Caco-2 (cell line): ENCODE data around the gene S100A6. TPM values are rescaled to one million over a fixed set of nuclear protein-coding genes. Genes with fewer than 3 reads are reported as not detected.
"Not testable (repeated sequence)": the region's sequence is repeated elsewhere in the genome, so short reads cannot be mapped to it uniquely, and the experiment has no call there.

ENCODE experiments used
- BruUV-seq: library from RNA; stranded (reverse); fragments of 400-500 nt; replicated peaks from 2 replicates; lab custom pipeline; 2021; lab: Mats Ljungman, UMichigan
- CTCF ChIA-PET: fragments of 300-600 bp; sonication (Branson Sonifier 250); formaldehyde crosslinking; loops from one replicate; lab custom pipeline; 2022; ENCODE audit warnings: antibody characterized with exemption; lab: Charles Lee
- POLR2A ChIA-PET: fragments of 300-600 bp; sonication (Branson Sonifier 250); formaldehyde crosslinking; loops from one replicate; lab custom pipeline; 2022; ENCODE audit warnings: antibody characterized with exemption; lab: Charles Lee
- DNase-seq, 2 experiments: peaks; one replicate each; pipeline versions ENCODE4 v3.0.0 to v3.0.0-alpha.2; 2020 to 2022
- H3K27me3 ChIP-seq: replicated peaks from 2 replicates; pipeline ENCODE4 v1.6.0; 2011; ENCODE audit warnings: low read length; ENCODE audit not compliant: control insufficient read depth, insufficient read depth
- H3K36me3 ChIP-seq: 2 replicates; pipeline ENCODE4 v1.5.1; 2011; ENCODE audit warnings: low read length; ENCODE audit not compliant: control insufficient read depth, insufficient read depth
- H3K4me1 ChIP-seq: fragments of 250-450 bp; sonication (Bioruptor Pico); 2 replicates; pipeline ENCODE4 v1.5.1; 2020; ENCODE audit warnings: mild to moderate bottlenecking
- H3K4me3 ChIP-seq: 2 replicates; pipeline ENCODE4 v1.5.1; 2011; ENCODE audit warnings: low read depth, mild to moderate bottlenecking, control low read depth, low read length
- H3K9me3 ChIP-seq: fragments of 250-450 bp; sonication (Bioruptor Pico); 2 replicates; pipeline ENCODE4 v1.5.1; 2020; ENCODE audit warnings: mild to moderate bottlenecking, moderate library complexity
- H3K27ac Mint-ChIP-seq: one replicate; pipeline ENCODE4 v1.8.0; 2022; ENCODE audit warnings: mixed read lengths; ENCODE audit not compliant: unreplicated experiment
- H3K27me3 Mint-ChIP-seq: one replicate; pipeline ENCODE4 v1.8.0; 2022; ENCODE audit warnings: mixed read lengths; ENCODE audit not compliant: insufficient read depth, unreplicated experiment
- H3K36me3 Mint-ChIP-seq: one replicate; pipeline ENCODE4 v1.8.0; 2022; ENCODE audit warnings: mild to moderate bottlenecking, mixed read lengths; ENCODE audit not compliant: insufficient read depth, unreplicated experiment
- H3K4me1 Mint-ChIP-seq: one replicate; pipeline ENCODE4 v1.8.0; 2022; ENCODE audit warnings: low read depth, mixed read lengths; ENCODE audit not compliant: unreplicated experiment
- H3K4me3 Mint-ChIP-seq: one replicate; pipeline ENCODE4 v1.8.0; 2022; ENCODE audit warnings: mild to moderate bottlenecking, moderate library complexity, mixed read lengths; ENCODE audit not compliant: unreplicated experiment
- H3K9me3 Mint-ChIP-seq: one replicate; pipeline ENCODE4 v1.8.0; 2022; ENCODE audit warnings: mixed read lengths; ENCODE audit not compliant: unreplicated experiment
- intact Hi-C: fragments of 100-400 bp; cut with micrococcal nuclease; formaldehyde crosslinking; loops from one replicate; pipeline ENCODE4 v1.10.0; 2022; ENCODE audit not compliant: unreplicated experiment
- total RNA-seq: library from RNA; stranded (reverse); gene quantifications from 2 replicates; pipeline ENCODE4 v1.2.3, GENCODE V29; 2022
- TF ChIP-seq, protein P1 (sequence below), 2 experiments: fragments of 200-600 bp in 1 of 2; IDR thresholded peaks; 1 replicate in 1 of 2; 2 replicates in 1 of 2; pipeline versions ENCODE4 v1.5.1 to v1.8.0; 2011 to 2022; ENCODE audit warnings: antibody characterized with exemption in 1 of 2, control low read depth in 1 of 2, inconsistent platforms in 1 of 2, low read depth in 1 of 2, low read length in 1 of 2, mild to moderate bottlenecking in 1 of 2, moderate library complexity in 1 of 2; ENCODE audit not compliant: insufficient read depth in 1 of 2, severe bottlenecking in 1 of 2, unreplicated experiment in 1 of 2

Gene S100A6
- total RNA-seq, 1 experiment from 2014 or later = 432 TPM

DNA sequence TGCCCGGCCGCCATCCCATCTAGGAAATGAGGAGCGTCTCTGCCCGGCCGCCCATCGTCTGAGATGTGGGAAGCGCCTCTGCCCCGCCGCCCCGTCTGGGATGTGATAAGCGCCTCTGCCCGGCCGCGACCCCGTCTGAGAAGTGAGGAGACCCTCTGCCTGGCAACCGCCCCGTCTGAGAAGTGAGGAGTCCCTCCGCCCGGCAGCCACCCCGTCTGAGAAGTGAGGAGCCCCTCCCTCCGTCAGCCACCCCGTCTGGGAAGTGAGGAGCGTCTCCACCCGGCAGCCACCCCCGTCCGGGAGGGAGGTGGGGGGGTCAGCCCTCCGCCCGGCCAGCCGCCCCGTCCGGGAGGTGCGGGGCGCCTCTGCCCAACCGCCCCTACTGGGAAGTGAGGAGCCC lies 47.0 kb upstream of the S100A6 start:
- DNase-seq, H3K36me3 ChIP-seq, H3K27ac Mint-ChIP-seq, CTCF ChIA-PET, H3K27me3 Mint-ChIP-seq, H3K36me3 Mint-ChIP-seq, BruUV-seq, H3K9me3 ChIP-seq, intact Hi-C loops, H3K9me3 Mint-ChIP-seq, H3K4me3 Mint-ChIP-seq, POLR2A ChIA-PET, H3K4me3 ChIP-seq, H3K27me3 ChIP-seq: not testable (repeated sequence)
- H3K4me1 Mint-ChIP-seq = peaks cover 39% of the 10 kb centered on the region
- peaks cover 47% of the 10 kb centered on the region for H3K4me1 ChIP-seq

DNA sequence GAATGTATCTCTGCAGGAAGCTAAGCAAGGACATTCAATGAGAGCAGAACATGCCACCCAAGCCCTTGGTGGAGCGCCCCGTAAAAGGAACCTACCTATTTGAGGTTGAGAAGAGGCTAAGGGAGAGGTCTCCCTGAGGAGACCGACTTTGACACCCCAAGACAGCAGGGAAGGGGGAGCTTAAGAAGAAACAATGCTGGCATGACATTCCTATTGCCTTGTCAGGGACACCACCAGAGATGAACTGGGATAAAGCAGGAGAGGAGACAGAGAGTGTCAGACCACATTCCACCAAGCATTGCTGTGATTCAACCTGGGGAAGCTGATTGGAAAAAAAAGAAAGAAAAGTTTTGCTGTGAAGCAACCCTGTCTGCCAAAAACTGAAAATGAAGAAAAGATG lies 43.1 kb upstream of the S100A6 start:
- no peaks in the 10 kb centered on the region for H3K9me3 ChIP-seq
- Mint-ChIP-seq H3K27me3 (no peaks in the 10 kb centered on the region), H3K4me3 (peak overlapping the region; percentile 16), H3K36me3 (peaks cover 20% of the 10 kb centered on the region), H3K27ac (peak overlapping the region; percentile 73), H3K9me3 (no peaks in the 10 kb centered on the region), H3K4me1 (peaks cover 38% of the 10 kb centered on the region)
- BruUV-seq = no TSS peak
- H3K4me1 ChIP-seq = peaks cover 62% of the 10 kb centered on the region
- no peaks in the 10 kb centered on the region for H3K36me3 ChIP-seq
- peak; percentile 62 to 63 for DNase-seq
- POLR2A ChIA-PET = interaction anchor here (0.6 to 2.8 kb wide), 6 partner anchors 11 to 56 kb away, joined by 3 to 25 read pairs (median 4); partner anchors contain the start of genes S100A13, S100A14 and S100A16
- TF ChIP-seq, protein P1, sequence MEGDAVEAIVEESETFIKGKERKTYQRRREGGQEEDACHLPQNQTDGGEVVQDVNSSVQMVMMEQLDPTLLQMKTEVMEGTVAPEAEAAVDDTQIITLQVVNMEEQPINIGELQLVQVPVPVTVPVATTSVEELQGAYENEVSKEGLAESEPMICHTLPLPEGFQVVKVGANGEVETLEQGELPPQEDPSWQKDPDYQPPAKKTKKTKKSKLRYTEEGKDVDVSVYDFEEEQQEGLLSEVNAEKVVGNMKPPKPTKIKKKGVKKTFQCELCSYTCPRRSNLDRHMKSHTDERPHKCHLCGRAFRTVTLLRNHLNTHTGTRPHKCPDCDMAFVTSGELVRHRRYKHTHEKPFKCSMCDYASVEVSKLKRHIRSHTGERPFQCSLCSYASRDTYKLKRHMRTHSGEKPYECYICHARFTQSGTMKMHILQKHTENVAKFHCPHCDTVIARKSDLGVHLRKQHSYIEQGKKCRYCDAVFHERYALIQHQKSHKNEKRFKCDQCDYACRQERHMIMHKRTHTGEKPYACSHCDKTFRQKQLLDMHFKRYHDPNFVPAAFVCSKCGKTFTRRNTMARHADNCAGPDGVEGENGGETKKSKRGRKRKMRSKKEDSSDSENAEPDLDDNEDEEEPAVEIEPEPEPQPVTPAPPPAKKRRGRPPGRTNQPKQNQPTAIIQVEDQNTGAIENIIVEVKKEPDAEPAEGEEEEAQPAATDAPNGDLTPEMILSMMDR (IDR thresholded peaks at IDR 0.05; ENCODE audit: insufficient read depth in 1 of 2, low read depth in 1 of 2, low read length in 1 of 2, severe bottlenecking in 1 of 2, unreplicated experiment in 1 of 2) = no peak
- H3K27me3 ChIP-seq = no peaks in the 10 kb centered on the region
- intact Hi-C loops = loop anchor here (1.0 to 5.0 kb wide), 2 partner anchors 13 to 93 kb away; partner anchors contain the start of gene ILF2
- no peak overlapping the region for H3K4me3 ChIP-seq
- CTCF ChIA-PET = interaction anchor here (0.7 to 1.6 kb wide), 5 partner anchors 13 to 59 kb away, joined by 3 to 7 read pairs (median 5); partner anchors contain the start of gene S100A13

DNA sequence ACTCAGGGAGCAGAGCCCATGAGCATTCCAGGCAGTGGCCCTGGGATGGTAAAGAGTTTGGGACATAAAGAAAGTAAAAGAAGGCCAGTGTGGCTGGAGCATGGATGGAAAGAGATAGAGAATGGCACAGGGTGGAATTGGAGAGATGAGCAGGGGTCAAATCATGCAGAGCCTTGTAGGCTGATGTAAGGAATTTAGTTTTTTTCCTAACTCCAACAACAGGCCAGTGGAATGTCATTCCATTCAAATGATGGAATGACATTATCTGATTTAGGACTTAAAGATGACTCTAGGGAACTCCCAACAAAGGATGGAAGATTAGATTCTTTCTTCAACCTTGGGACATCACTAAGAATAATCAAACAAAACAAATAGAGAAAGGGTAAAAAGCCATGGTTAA lies 42.7 kb upstream of the S100A6 start:
- Mint-ChIP-seq H3K27me3 (no peaks in the 10 kb centered on the region), H3K4me1 (peaks cover 37% of the 10 kb centered on the region), H3K27ac (peak overlapping the region; percentile 73), H3K36me3 (peaks cover 20% of the 10 kb centered on the region), H3K4me3 (peak overlapping the region; percentile 16), H3K9me3 (no peaks in the 10 kb centered on the region)
- POLR2A ChIA-PET = interaction anchor here (0.6 to 2.8 kb wide), 5 partner anchors 34 to 56 kb away, joined by 3 to 25 read pairs (median 4); partner anchors contain the start of genes S100A13, S100A14 and S100A16
- no peak overlapping the region for H3K4me3 ChIP-seq
- intact Hi-C loops = loop anchor here (1.0 to 5.0 kb wide), 2 partner anchors 12 to 94 kb away; partner anchors contain the start of gene ILF2
- no TSS peak for BruUV-seq
- peak in 1 of 2 experiments; percentile 48 for DNase-seq
- H3K9me3 ChIP-seq = no peaks in the 10 kb centered on the region
- peaks cover 60% of the 10 kb centered on the region for H3K4me1 ChIP-seq
- no peaks in the 10 kb centered on the region for H3K36me3 ChIP-seq
- TF ChIP-seq, protein P1 (IDR thresholded peaks at IDR 0.05; ENCODE audit: insufficient read depth in 1 of 2, low read depth in 1 of 2, low read length in 1 of 2, severe bottlenecking in 1 of 2, unreplicated experiment in 1 of 2) = no peak
- CTCF ChIA-PET = interaction anchor here (0.7 to 1.6 kb wide), 5 partner anchors 12 to 58 kb away, joined by 3 to 7 read pairs (median 5); partner anchors contain the start of gene S100A13
- no peaks in the 10 kb centered on the region for H3K27me3 ChIP-seq
